ENCODE results near the gene MAD1L1.

Gene MAD1L1

GRCh38 chr7:1869452-1870130 lies 363.2 kb downstream of the MAD1L1 start:
- Histone ChIP-seq H3K9me3 (ENCODE audit: control insufficient read depth, insufficient read depth, low read depth, low read length) (no peaks in the 10 kb centered on the region), H3K27ac (ENCODE audit: extremely low read depth, low read depth, low read length) (no peak overlapping the region), H3K4me3 (ENCODE audit: low read depth, low read length) (no peak overlapping the region), H3K36me3 (ENCODE audit: control insufficient read depth in 2 of 2, insufficient read depth in 1 of 2, low read length in 2 of 2) (no peaks in the 10 kb centered on the region), H3K4me1 (ENCODE audit: control insufficient read depth, insufficient read depth, low read length) (no peaks in the 10 kb centered on the region)
- ChIA-PET CTCF (no interaction called here), POLR2A (interaction anchor here (0.6 kb wide), 1 partner anchor 16 kb away, joined by 4 read pairs; no protein-coding TSS in a partner anchor)
- TF ChIP-seq HIC1 (tag by site-specific recombination; IDR thresholded peaks at IDR 0.05) (0 out of 2 replicates have a peak, but pooled peaks have one; percentile 12), ZNF837 (tag by site-specific recombination; IDR thresholded peaks at IDR 0.05) (no peak), PRDM10 (tag by site-specific recombination; IDR thresholded peaks at IDR 0.05) (no peak), BCL11A (tag by site-specific recombination; IDR thresholded peaks at IDR 0.05; ENCODE audit: low read depth) (no peak), ZNF335 (tag by site-specific recombination; conservative IDR thresholded peaks at IDR 0.05) (no peak)

- Histone ChIP-seq H3K4me1 (ENCODE audit: control insufficient read depth, insufficient read depth, low read length) (no peaks in the 10 kb centered on the region), H3K27ac (ENCODE audit: extremely low read depth, low read depth, low read length) (no peak overlapping the region), H3K36me3 (ENCODE audit: control insufficient read depth in 2 of 2, insufficient read depth in 1 of 2, low read length in 2 of 2) (no peaks in the 10 kb centered on the region), H3K4me3 (ENCODE audit: low read depth, low read length) (no peak overlapping the region), H3K9me3 (ENCODE audit: control insufficient read depth, insufficient read depth, low read depth, low read length) (no peaks in the 10 kb centered on the region)
- ChIA-PET POLR2A (no interaction called here), CTCF (no interaction called here)
- TF ChIP-seq GLIS1 (tag by site-specific recombination; IDR thresholded peaks at IDR 0.05) (peak; percentile 76), ZBTB20 (tag by site-specific recombination; IDR thresholded peaks at IDR 0.05) (no peak), HIC1 (tag by site-specific recombination; IDR thresholded peaks at IDR 0.05) (no peak)
Observed at GRCh38 chr7:1868516-1869165, 364.1 kb downstream of the MAD1L1 start.

- TF ChIP-seq ZNF596 (tag by site-specific recombination; IDR thresholded peaks at IDR 0.05) (no peak), SCRT2 (tag by site-specific recombination; IDR thresholded peaks at IDR 0.05) (no peak)
- ChIA-PET POLR2A (no interaction called here), CTCF (interaction anchor here (0.6 to 0.7 kb wide), 3 partner anchors 100 to 994 kb away, joined by 3 read pairs; no protein-coding TSS in a partner anchor)
- H3K9me3 ChIP-seq (ENCODE audit: control insufficient read depth, insufficient read depth, low read depth, low read length) = no peaks in the 10 kb centered on the region
- no peak overlapping the region for H3K4me3 ChIP-seq (ENCODE audit: low read depth, low read length)
- H3K27ac ChIP-seq (ENCODE audit: extremely low read depth, low read depth, low read length) = no peak overlapping the region
- no peaks in the 10 kb centered on the region for H3K36me3 ChIP-seq (ENCODE audit: control insufficient read depth in 2 of 2, insufficient read depth in 1 of 2, low read length in 2 of 2)
- no peaks in the 10 kb centered on the region for H3K4me1 ChIP-seq (ENCODE audit: control insufficient read depth, insufficient read depth, low read length)
Observed at GRCh38 chr7:1867370-1868260, 365.1 kb downstream of the MAD1L1 start.

All from HEK293 (cell line).